RWPE2 (cell line): Measurements from ENCODE around the gene EPYC.

ENCODE experiments used
- ATAC-seq: fragments of 200-7000 bp; cut with Tn5 transposase; 3 replicates; pipeline ENCODE4 v1.9.1; 2021; ENCODE audit warnings: low read depth
- DNase-seq: peaks from one replicate; pipeline ENCODE4 v3.0.0-alpha.2; 2020; ENCODE audit warnings: low spot score
- H3K27ac ChIP-seq: fragments of 450-650 bp; 2 replicates; pipeline ENCODE4 v1.5.1; 2017; ENCODE audit warnings: mild to moderate bottlenecking; ENCODE audit not compliant: poor library complexity, severe bottlenecking
- H3K27me3 ChIP-seq: fragments of 250-450 bp; sonication (Bioruptor Pico); 2 replicates; pipeline ENCODE4 v1.5.1; 2021; ENCODE audit warnings: mild to moderate bottlenecking, moderate library complexity; ENCODE audit not compliant: insufficient read depth, poor library complexity, severe bottlenecking
- H3K36me3 ChIP-seq: fragments of 250-450 bp; sonication (Bioruptor Pico); 2 replicates; pipeline ENCODE4 v1.5.1; 2020; ENCODE audit warnings: low read depth, mild to moderate bottlenecking, moderate library complexity
- H3K4me1 ChIP-seq: fragments of 250-450 bp; sonication (Bioruptor Pico); 2 replicates; pipeline ENCODE4 v1.5.1; 2021; ENCODE audit warnings: mild to moderate bottlenecking, moderate library complexity; ENCODE audit not compliant: insufficient read depth, poor library complexity, severe bottlenecking
- H3K4me3 ChIP-seq: fragments of 250-450 bp; sonication (Bioruptor Pico); 2 replicates; pipeline ENCODE4 v1.5.1; 2021; ENCODE audit warnings: mild to moderate bottlenecking, moderate library complexity; ENCODE audit not compliant: severe bottlenecking
- H3K9me3 ChIP-seq: fragments of 250-450 bp; sonication (Bioruptor Pico); 2 replicates; pipeline ENCODE4 v1.5.1; 2021; ENCODE audit warnings: mild to moderate bottlenecking, moderate library complexity; ENCODE audit not compliant: severe bottlenecking
- CTCF ChIP-seq: fragments of 450-650 bp; IDR thresholded peaks from one replicate; pipeline ENCODE4 v1.5.1; 2017; ENCODE audit warnings: mild to moderate bottlenecking, moderate library complexity; ENCODE audit not compliant: poor library complexity, severe bottlenecking

Gene EPYC

GRCh38 chr12:90995010-90995409, 9.8 kb downstream of the EPYC start:
- Histone ChIP-seq H3K4me1 (peaks cover 4% of the 10 kb centered on the region), H3K4me3 (no peak overlapping the region), H3K9me3 (no peaks in the 10 kb centered on the region), H3K36me3 (no peaks in the 10 kb centered on the region), H3K27ac (no peak overlapping the region), H3K27me3 (no peaks in the 10 kb centered on the region)
- TF ChIP-seq CTCF: no peak
- ATAC-seq (no peak), DNase-seq (no peak)

GRCh38 chr12:90991952-90992465, 12.8 kb downstream of the EPYC start:
- ATAC-seq (no peak), DNase-seq (no peak)
- Histone ChIP-seq H3K36me3 (no peaks in the 10 kb centered on the region), H3K4me3 (no peak overlapping the region), H3K9me3 (peaks cover 3% of the 10 kb centered on the region), H3K27me3 (no peaks in the 10 kb centered on the region), H3K27ac (no peak overlapping the region), H3K4me1 (no peaks in the 10 kb centered on the region)
- no peak for TF ChIP-seq CTCF

GRCh38 chr12:90990611-90991010, 14.2 kb downstream of the EPYC start:
- DNase-seq: no peak
- Histone ChIP-seq H3K4me1 (no peaks in the 10 kb centered on the region), H3K9me3 (peaks cover 6% of the 10 kb centered on the region), H3K27me3 (no peaks in the 10 kb centered on the region), H3K27ac (no peak overlapping the region), H3K4me3 (no peak overlapping the region), H3K36me3 (no peaks in the 10 kb centered on the region)
- ATAC-seq: no peak
- TF ChIP-seq CTCF: no peak

GRCh38 chr12:90989686-90990111, 15.1 kb downstream of the EPYC start:
- DNase-seq: no peak
- H3K4me1 ChIP-seq: no peaks in the 10 kb centered on the region
- no peaks in the 10 kb centered on the region for H3K27me3 ChIP-seq
- no peak for TF ChIP-seq CTCF
- no peaks in the 10 kb centered on the region for H3K36me3 ChIP-seq
- no peak overlapping the region for H3K27ac ChIP-seq
- H3K4me3 ChIP-seq: no peak overlapping the region
- no peak for ATAC-seq
- H3K9me3 ChIP-seq: peaks cover 6% of the 10 kb centered on the region

GRCh38 chr12:90987520-90987919, 17.3 kb downstream of the EPYC start:
- Histone ChIP-seq H3K4me3 (no peak overlapping the region), H3K27me3 (no peaks in the 10 kb centered on the region), H3K4me1 (no peaks in the 10 kb centered on the region), H3K27ac (no peak overlapping the region), H3K36me3 (no peaks in the 10 kb centered on the region), H3K9me3 (peaks cover 6% of the 10 kb centered on the region)
- DNase-seq (no peak), ATAC-seq (no peak)
- TF ChIP-seq CTCF: no peak
